GM21717 (cell line): ENCODE measurements around the gene IPO11.
A peak's percentile ranks its signal among the peaks of the same experiment; 100 is the strongest.

Experiments used
- ATAC-seq: cut with Tn5 transposase; IDR thresholded peaks from one replicate; pipeline ENCODE4 v1.9.1; 2021; ENCODE audit warnings: mild to moderate bottlenecking, moderate library complexity; ENCODE audit not compliant: unreplicated experiment

The IPO11 gene

GRCh38 chr5:62412549-62413329 is at the start of gene IPO11:
IPO11 (plus strand) TSS chr5:62412763; CDS start chr5:62437280, 24,517 bp downstream.
- ATAC-seq: peak; percentile 95

- no peak for ATAC-seq
Measured at GRCh38 chr5:62369039-62369438, 43.5 kb upstream of the IPO11 start.

- no peak for ATAC-seq
Measured at GRCh38 chr5:62371409-62371808, 41.2 kb upstream of the IPO11 start.

DNA sequence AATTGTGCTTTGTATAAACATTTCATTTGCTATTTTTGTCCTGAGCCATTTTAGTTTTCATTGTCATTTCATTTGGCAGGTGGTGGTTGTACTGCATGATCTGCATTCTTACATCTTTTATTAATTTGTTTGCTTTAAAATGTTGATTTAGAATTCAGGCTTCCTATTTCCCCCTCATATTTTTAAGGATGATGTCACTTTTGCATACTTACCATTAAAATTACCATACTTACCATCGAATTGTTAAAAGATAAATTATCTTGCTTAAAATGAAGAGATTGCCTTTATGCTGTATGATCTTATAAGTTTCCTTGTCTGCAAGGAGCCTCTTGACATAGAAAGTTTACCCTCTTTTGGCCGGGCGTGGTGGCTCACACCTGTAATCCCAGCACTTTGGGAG is 40.0 kb upstream of the IPO11 start:
- no peak for ATAC-seq

- no peak for ATAC-seq
Measured at GRCh38 chr5:62373382-62373781, 39.2 kb upstream of the IPO11 start.

- no peak for ATAC-seq
Measured at GRCh38 chr5:62374090-62374489, 38.5 kb upstream of the IPO11 start.

DNA sequence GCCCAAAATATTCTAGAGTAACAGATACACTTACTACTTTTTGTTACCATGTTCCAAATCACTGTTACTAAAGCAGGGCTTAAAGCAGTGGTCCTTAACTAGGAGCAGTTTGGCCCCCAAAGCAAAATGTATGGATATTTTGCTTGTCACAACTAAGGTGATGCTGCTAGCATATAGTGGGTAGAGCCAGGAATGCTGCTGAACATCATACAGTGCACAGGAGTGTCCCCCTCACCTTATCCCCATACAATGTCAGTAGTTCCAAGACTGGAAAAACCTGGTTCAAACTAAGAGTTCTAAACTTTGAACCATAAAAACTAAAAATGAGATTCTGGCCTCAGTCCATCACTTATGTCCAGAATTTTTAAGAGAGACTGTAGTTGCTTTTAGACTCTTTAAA is 36.9 kb upstream of the IPO11 start:
- ATAC-seq: no peak

- no peak for ATAC-seq
Measured at GRCh38 chr5:62376064-62376463, 36.5 kb upstream of the IPO11 start.

DNA sequence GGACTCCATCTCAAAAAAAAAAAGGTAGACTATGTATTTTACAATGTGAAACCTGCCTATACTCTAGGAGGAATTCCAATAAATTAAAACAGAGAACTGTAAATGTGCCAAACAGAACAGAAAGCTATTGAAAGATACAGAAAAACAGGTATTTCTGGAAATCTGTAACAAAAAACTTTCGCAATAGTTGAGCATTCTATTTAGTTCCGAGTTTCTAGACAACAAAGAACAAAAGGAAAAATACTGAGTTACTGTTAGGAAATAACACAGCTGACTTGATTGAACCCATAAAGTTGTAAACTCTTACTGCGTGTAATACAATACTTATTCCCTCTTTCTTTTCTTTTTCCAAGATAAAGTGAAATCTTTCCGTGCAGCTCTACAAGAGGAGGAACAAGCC is 27.4 kb upstream of the IPO11 start:
- ATAC-seq: no peak

DNA sequence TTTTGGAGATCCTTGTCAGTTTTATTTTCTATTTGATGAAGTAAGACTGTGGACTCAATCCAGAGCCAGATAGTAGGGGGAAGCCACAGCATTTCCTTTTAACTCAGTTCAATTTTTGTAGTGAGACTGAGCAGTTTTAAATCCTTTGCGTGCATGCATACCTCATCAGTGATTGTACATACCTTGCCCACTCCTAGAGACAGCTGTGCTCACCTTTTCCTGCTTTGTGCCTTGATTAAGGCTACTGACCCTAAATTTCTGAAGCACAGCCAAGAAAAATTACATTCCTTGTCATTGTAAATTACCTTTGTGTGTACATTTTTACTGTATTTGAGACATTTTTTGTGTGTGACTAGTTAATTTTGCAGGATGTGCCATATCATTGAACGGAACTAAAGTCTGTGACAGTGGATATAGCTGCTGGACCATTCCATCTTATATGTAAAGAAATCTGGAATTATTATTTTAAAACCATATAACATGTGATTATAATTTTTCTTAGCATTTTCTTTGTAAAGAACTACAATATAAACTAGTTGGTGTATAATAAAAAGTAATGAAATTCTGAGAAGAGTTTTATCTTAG is 26.7 kb upstream of the IPO11 start:
- no peak for ATAC-seq

- ATAC-seq: no peak
Measured at GRCh38 chr5:62386824-62387223, 25.7 kb upstream of the IPO11 start.

DNA sequence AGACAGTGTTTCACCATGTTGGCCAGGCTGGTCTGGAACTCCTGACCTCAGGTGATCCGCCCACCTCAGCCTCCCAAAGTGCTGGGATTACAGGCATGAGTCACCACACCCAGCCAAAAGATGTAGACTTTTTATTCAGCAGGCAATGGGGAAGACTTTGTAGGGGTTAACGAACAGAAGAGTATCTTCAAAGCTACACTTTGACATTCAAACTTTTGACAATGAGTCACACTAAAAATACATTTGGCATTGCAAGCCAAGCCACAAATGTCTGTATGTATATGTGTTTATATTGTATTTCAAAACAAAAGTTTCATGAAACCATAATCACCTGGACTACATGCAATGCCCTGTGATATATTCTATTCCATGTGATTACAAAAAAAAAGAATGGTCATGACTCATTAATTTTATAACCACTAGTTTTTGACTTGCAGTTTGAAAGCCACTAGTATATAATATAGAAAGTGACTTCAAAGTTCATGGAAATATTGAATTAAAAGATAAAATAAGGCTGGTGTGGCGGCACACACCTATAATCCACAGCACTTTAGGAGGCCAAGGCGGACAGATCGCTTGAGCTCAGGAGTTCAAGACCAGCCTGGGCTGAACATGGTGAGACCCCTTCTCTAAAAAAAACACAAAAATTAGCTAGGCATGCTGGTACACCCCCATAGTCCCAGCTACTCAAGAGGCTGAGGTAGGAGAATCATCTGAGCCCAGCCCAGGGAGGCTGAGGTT is 17.2 kb upstream of the IPO11 start:
- ATAC-seq: no peak

GRCh38 chr5:62403411-62404250 is 8.9 kb upstream of the IPO11 start, which contains the start of gene DIMT1:
DIMT1 (minus strand) TSS chr5:62403905; CDS start chr5:62403772, 133 bp downstream.
- ATAC-seq: peak; percentile 98

DNA sequence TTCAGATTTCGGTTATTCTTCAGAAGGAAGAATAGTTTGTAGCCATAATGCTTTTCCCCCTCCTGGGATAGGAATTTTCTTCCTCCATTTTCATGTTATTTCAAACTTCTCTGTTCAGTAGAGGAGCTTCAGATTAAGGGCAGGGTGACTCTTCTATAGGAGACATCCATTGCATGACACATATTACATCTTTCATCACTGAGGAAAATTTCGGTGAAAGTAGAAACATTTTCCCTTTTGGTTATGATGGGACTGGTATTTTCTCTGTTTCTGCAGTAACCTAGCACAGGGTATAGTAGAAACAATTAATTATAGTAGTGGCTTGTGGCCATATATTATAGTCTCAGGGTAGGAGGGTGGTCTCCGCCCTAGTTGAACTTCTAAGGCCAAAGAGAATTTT is 1.1 kb downstream of the IPO11 start:
- no peak for ATAC-seq

DNA sequence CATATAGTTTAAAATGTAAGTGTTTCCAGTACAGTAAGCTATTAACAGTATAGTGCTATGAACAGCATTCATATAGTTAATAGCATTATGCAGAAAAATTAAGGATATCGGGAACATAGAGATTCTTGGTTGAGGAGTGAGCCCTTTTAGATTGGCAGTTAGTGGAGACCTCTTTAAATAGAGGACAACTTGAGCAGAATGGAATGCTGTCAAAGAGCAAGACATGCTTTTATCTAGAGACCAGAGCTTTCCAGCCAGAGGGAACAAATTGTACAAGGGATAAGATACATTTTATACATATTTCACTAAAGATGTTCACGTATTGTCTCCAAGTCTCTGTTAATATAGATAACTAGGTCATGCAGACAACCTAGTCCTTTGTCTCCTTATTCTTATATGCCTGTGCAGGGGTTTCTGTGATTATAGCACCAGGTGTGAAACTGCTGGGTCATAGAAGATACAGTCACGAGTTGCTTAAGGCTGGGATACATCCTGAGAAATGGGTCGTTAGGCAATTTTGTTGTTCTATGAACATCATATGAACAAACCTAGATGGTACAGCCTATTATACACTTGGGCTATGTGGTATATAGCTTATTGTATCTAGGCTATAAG is 6.0 kb downstream of the IPO11 start:
- ATAC-seq: no peak

DNA sequence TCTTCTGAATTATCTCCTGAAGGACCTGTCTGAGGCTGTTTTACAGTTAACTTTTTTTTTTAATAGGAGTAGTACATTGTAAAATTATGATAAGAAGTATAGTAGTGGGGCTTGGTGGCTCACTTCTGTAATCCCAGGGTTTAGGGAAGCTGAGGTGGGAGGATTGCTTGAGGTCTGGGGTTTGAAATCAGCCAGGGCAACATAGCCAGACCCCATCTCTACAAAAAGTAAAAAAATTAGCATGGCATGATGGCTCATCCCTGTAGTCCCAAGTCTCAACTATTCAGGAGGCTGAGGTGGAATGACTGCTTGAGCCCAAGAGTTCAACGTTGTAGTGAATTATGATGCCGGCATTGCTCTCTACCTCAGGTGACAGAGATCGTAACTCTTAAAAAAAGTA is 7.0 kb downstream of the IPO11 start:
- ATAC-seq: no peak

GRCh38 chr5:62421414-62421813 is 8.9 kb downstream of the IPO11 start:
- ATAC-seq: no peak

DNA sequence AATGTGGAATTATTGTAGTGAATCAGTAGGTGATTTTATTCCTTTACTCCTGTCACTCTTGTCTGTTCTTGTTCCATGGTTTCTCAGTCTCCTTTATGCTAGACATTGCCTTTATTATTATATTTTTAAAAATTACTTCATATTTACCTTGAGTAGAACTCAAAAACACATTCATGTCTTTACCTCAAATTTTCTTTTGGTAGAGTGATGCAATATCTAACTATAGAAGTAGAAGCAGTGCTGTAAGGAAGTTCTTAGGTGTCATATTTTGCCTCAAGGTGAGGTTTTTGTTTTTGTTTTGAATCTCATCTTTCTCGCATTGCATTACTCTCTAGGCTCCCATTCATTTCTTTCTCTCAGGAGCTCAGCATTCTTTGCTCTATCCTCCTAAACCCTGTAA is 12.2 kb downstream of the IPO11 start:
- no peak for ATAC-seq

GRCh38 chr5:62431735-62432620 is 19.4 kb downstream of the IPO11 start:
- no peak for ATAC-seq
